ENCODE data around the gene MGARP.
"Not testable (repeated sequence)": the region's sequence is repeated elsewhere in the genome, so short reads cannot be mapped to it uniquely, and the experiment has no call there.

Gene MGARP

DNA sequence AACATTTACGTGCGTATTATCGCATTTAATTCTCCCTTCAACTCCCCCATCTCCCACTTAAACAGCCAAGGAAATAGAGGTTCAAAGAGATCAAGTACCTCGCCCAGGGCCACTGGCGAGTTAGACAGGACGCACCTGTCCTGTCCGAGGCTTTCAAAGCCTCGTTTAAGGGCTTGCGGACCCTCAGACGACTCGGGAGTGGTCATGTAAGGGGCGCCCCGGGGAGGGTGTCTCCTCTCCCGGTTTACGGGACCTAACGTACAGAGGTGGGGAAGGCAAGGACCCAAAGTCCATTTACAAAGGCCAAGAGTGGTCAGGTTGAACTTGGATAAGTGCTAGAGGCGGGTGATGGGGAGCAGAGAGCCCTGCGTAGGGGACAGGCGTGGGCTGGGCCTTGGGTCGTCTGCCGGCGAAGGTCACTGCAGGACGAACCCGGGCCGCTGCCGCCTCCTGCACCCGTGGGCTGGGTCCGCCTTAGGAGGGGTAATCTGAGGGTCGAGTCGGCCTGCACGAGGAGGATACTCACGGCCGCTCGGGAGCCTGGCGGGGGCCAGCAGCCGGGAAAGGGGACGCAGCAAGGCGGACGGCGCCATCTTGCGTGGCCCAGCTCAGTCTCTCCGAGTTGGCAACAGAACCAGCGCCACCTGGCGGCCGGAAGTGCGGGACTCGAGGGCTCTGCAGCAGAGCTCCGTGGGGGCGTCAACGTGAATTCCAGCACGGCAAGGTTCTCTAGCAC lies 15.3 kb upstream of the MGARP start:
- DNase-seq, result peak; percentile 72 to 88

DNA sequence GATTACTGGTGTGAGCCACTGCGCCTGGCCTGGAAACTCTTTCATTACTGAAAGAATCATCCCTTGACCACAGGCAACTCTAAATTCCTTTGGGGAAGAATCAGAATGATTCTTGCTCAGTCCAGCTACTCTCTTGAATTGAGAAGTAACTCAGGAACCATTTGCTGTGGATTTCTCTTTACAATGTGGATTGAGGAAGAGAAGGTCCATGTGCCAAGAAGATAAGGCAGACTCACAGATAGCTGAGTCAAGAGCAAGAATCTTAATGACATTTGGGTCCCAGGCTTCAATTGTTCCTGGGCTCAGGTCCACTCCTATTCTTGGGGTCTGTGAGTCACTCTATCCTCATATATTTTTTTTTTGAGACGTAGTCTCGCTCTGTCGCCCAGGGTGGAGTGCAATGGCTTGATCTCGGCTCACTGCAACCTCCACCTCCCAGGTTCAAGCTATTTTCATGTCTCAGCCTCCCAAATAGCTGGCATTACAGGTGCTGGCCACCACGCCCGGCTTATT lies 6.2 kb upstream of the MGARP start:
- DNase-seq, result no peak

DNA sequence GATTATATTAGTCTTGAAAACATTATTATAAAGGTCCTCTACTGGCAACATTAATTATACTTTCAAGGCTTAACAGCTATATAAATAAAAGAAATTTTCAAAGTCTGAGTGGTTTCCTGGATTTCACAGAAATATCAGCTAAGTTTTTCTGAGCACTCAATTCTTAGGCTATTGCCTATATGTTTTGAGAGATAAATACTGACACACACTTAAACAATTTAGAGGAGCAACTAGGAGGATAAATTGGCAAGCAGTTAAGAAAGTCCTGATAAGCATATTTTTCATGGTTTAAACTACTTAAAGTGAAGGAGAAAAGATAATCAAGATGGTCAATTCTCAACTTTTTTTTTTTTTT lies 2.7 kb upstream of the MGARP start:
- no peak for DNase-seq

DNA sequence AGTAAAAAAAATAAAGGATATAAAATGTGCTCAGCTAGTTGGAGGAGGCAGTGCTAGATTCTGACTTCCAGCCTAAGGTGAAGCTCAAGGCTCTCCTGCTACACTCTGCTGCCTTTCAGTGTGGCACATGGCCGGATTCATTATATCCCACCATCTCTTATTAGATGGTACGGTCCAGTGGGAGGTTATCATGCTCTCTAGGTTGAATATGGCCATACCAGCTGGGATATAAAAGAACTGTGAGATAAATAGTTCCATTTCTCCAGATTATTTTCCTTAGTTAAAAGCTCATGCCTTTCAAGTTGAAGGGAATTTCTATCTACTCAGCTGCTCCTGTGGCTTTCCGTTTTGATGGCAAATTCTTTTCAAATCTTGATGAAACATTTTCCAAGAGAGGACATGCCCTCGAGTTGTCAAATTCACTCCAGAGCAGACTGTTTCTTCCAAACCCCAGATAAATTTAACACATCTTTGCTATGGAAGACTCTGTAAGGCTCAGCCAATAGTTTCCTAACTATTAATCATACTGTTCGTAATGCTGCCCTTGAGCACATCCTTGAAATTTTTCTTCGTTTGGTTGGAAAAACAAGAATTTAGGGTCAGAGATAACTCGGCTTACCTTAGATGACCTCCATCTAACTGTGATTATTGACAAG lies 2.2 kb upstream of the MGARP start:
- no peak for DNase-seq

DNA sequence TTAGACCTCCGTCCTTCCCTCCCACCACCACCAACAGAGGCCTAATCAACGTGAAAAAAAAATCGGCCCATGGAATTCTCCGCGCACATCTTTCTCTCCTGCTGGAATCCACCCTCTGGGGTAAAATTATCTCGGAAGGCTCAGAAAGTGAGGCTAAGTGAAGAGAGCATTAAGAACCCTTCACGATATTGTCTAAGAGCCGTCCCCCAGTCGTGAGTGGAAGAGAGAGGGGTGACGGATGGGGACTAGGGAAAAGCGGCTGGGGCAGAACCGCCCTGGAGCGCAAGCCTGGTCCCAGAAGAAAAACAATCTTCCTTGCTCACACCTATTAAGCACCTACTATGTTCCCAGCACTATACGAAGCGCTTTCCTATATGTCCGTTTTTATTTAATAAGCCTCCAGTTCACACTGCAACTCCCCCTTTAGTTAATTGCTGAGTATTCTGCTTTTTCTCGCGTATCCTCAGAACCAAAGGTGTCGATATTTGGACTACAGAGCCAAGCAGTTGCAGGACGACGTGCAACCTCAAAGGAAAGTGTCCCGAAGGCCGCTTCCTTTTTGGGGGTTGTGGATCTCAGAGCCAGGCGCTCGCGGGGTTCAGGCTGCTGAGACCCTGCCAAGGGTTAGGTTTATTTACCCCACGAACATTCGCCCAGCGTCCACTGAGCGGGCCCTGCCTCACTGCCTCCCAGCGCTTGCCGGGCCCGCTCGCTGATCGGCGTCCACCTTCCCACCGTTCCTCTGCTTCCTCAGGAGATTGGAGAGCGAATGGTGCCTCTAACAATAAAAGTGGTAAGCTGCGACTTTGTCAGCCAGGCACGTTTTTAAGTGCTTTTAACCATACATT lies 889 bp downstream of the MGARP start:
- DNase-seq, result no peak

DNA sequence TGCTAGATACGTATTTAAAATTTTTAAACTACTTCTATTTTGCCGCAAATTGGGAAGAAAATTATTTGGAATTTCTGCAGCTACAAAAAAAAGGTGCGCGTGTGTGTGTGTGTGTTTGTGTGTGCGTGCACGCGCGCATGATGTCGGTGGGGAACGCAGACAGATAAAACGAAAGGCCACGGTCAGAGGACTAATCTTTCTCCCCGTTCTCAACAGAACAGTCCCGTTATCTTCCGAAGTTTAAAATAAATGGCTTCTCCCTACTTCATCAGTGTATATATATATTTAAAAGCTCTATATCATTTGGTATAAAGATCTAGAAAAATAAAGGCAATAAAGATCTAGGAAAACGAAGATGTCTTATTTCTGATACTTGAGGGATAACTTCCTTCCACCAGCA lies 1.5 kb downstream of the MGARP start:
- no peak for DNase-seq

DNA sequence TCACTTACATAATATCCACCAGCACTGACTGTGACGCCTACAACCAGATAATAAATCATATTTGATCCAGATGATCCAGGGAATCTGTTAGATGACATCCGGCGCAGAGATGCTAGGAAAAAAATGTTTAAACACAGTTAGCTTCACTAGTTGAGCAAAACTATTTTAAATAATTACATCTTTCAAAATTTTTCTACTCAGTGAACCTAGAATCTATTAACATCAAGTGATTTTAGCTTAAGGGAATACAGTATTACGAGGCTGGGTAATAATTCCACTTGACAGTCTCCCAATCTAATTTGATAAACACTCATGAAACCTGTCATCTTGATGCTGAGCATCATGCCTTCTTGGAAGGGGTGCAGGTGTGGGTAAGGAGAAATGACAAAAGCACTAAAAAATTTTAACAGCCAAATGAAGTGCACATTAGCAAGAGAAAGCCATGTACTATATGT lies 4.7 kb downstream of the MGARP start:
- no peak for DNase-seq

DNA sequence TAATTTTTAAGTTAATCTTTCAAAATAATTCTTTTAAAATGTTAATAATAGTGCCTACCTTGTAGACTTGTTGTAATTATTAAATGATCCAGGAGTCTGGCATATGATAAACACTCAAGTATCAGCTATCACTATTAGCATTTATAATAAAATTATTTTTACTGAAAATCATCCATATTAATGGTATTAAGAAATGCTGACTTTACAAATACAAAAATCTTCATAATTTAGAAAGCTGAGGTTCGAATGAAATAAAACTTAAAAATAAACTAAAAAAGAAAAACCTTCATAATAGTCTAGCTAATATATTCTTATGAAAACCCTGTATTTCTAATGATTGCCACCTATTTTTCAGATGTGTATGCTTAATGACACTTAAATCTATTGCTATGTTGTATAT lies 5.2 kb downstream of the MGARP start:
- DNase-seq, result no peak

DNA sequence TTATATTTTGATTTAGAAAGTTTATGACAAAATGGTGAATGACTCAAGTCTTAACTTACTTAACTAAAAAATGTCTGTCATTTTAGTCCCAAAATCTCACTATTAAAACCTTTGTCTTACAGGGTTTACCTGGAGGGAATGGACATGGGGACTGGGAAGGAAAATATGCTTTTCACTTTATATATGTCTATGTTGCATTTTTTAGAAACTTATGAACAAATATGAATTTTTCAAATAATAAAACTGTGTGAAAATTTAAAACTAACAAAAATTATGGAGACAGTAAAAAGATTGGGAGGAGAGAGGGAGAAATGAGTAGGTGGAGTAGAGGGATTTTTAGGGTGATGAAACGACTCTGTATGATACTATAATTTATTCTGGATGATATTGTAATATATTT lies 6.2 kb downstream of the MGARP start:
- DNase-seq, result no peak

DNA sequence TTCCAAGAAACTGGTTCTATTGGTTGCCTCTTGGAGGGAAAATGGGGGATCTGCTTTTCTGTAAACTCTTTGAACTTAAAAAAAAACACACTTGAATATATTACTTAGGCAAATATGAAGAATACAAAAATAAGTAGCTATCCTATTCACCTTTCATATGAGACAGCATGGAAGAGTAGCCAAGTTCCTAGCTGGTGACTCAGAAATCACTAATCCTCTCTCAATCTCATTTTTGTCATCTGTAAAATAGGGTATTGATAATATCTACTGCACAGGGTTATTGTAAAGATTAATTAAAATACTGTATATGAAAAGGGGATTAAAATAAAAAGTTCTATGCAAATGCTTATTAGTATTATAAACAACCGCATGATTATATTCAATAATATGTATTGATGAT lies 12.7 kb downstream of the MGARP start:
- DNase-seq, result no peak

DNA sequence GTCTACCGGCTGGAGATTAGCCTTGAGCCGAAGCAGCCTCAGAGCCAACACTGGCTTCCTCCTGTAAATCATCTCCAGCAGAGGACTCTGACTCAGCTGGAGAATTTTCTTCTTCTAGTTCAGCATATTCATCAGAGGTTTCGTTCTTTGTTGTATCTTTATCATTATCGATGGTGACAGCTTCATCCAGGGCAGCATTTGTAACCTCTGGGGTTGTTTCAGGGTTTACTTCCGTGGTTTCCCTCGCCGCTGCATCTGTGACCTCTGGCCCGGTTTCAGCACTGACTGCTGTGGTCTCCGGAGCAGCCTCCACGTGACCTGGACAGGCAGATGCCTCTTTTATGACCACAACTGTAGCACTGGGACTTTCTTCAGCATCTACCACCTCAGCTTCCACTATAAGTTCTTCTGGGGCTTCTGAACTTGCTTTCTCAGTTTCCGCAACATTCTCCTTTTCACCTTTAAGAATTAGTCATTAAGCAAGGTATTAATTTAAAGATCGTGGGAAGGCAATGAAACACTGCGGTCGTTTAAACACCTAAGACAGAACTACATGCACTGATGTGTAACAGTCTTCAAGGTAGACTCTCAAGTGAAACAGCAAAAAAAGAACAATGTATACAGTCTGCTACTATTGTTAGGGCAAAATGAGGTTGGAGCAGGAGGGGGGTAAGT lies 13.3 kb downstream of the MGARP start:
- no peak for DNase-seq

DNA sequence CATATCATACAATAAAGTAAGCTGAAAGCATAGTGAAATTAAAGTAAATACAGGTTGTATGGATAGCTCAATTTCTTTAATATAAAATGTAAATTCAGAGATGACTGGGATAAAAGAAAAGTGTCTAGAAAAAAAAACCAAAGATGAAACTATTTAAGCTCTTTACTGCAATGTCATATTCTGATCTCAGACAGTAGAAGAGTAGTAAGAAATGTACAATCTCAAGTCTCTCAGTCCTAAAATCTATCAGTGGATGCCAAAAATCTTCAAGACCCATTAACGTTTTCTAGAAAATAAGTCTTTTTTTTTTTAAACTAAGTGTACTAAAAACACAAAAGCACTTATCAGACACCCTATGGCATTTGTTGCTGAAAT lies 13.8 kb downstream of the MGARP start:
- no peak for DNase-seq

DNA sequence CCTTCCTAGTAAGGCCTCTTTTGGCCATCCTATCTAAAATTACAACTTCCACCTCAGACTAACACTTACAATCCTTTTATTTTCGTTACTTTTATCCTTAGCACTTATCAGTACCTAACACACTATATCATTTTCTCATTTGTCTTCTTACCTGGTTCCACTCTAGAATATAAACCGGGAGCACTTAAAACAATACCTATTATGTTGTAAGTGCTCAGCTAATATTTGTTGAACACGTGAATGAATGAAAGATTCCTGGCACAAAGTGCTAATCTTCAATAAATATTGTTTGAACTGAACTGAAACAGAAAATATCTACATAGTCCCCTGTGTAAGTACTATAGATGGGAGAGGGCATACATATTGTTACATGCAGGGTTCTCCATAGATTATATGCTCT lies 14.4 kb downstream of the MGARP start:
- no peak for DNase-seq

DNA sequence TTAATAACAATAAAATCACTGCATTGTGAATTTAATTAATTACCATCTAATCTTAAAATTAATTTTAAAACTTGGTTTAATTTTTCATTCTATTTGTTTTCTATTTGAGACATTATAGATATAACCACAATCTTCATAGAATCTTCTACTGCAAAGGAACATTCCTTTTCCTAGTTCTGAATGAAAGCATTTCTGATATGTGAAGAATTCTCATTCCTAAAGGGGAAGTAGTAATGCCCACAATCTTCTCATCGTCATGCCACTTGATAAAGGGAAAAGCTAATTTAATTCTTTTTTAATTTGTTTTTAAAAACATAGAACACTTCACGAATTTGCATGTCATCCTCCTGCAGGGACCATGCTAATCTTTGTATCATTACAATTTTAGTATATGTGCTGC lies 23.7 kb downstream of the MGARP start:
- DNase-seq, result no peak

DNA sequence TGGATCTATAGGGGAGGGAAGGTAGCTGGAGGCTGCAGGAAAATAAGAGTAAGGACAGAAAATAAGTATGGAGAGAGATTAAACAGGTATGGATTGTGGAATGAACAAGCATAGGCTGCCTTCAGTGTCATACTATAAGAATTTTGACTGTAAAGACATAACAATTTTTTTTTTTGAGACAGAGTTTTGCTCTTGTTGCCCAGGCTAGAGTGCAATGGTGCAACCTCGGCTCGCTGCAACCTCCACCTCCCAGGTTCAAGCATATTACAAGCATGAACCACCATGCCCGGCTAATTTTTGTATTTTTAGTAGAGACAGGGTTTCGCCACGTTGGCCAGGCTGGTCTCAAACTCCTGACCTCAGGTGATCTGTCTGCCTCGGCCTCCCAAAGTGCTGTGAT lies 24.4 kb downstream of the MGARP start:
- not testable (repeated sequence) for DNase-seq

DNA sequence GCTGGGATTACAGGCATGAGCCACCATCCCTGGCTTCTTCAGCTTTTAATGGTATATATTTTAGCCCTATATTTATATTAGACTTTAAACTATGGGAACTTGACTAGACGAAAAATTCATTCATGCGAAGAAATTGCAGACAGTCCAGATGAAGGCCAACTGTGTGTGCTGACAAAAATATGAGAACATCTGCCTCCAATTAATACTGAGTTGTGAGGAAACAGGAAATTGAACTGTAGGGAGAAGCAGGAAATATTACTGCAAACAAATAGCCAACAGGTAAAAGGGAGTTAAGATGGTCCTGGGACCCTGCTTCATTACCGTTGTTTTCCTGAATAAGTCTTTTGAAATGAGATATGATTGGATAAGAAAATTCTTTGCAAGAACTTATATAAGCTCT lies 26.3 kb downstream of the MGARP start:
- no peak for DNase-seq

DNA sequence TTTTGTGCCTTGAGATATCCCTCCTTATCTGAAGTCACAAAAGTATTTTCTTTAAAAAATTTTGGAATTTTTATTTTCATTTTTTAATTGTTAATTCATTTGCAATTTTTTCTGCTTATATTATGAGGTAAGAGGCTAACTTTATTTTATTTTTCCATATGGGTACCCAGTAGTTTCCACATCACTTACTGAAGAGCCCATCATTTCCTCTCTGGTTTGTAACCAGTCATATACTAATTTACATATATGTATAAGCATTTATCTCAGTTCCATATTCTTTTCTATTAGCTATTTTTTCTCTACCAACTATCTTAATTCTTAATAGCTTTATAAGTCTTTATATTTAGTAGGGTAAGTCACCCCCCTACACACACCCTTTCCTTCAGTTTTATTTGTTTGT lies 27.0 kb downstream of the MGARP start:
- no peak for DNase-seq

DNA sequence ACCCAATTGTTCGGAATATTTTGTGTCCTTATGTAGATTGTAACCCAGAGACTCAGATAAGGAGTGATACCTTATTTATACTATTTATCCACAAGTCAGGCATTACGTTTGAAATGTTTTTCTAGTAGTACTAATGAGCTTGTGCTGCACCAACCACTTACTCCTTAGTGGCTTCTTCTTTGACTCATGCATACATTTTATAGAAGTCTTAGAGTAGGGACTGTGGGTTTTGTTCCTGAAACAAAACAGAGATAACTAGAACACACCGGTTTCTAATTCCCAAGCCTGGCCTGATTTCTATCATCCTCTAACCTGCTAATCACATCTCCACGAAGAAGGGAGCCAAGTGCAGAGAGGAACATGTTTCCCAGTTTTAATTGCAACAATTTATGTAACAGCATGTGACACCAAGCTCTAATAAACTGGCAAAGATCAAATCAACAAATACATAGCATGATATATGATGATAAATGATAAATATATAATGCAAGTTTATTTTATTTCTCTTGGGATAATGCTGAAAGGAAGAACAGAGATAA lies 32.3 kb downstream of the MGARP start:
- no peak for DNase-seq

DNA sequence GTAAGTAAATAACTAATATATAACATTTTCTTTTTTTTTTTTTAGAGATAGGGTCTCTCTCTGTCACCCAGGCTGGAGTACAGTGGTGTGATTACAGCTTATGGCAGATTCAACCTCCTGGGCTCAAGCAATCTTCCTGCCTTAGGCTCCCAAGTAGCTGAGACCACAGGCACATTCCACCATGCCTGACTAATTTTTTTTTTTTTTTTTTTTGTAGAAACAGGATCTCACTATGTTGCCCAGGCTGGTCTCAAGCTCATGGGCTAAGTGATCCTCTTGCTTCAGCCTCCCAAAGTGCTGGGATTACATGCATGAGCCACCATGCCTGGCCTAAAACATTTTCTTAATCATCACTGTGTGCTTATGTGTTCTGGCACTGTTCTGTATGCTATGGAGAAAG lies 32.8 kb downstream of the MGARP start:
- DNase-seq, result no peak

DNA sequence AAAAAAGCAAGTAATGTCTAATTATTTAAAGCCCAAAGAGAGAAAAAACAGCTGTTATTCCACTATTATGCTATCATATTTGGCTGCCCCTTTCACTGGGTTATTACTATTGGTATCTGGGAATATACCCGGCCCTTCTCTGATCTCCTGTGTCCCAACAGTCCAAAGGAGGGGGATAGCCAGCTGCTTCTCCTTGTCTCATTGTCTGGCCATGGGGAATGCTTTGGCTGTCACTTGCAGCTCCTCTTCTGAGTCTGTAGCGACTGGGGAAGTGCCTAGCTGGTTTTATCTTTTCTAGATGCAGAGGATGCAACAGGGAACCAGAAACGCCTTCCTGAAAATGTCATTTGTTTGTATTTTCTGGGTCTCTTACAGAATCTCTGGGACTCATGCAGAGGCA lies 33.9 kb downstream of the MGARP start:
- no peak for DNase-seq

DNA sequence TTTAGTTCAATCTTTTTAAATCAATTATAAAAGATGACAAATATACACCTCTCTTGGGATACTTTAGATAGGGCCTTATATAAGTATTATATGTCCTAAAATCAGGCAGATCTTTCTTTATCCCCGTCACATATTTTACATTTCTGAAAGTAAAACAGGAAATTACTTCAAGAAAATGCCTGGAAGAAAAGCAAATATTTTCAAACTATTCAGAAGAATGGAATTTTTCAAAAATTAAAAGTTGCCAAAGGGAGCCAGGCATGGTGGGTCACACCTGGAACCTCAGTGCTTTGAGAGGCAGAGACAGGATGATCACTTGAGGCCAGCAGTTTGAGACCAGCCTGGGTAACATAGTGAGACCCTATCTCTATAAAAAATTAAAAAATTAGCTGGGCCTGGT lies 34.4 kb downstream of the MGARP start:
- no peak for DNase-seq

DNA sequence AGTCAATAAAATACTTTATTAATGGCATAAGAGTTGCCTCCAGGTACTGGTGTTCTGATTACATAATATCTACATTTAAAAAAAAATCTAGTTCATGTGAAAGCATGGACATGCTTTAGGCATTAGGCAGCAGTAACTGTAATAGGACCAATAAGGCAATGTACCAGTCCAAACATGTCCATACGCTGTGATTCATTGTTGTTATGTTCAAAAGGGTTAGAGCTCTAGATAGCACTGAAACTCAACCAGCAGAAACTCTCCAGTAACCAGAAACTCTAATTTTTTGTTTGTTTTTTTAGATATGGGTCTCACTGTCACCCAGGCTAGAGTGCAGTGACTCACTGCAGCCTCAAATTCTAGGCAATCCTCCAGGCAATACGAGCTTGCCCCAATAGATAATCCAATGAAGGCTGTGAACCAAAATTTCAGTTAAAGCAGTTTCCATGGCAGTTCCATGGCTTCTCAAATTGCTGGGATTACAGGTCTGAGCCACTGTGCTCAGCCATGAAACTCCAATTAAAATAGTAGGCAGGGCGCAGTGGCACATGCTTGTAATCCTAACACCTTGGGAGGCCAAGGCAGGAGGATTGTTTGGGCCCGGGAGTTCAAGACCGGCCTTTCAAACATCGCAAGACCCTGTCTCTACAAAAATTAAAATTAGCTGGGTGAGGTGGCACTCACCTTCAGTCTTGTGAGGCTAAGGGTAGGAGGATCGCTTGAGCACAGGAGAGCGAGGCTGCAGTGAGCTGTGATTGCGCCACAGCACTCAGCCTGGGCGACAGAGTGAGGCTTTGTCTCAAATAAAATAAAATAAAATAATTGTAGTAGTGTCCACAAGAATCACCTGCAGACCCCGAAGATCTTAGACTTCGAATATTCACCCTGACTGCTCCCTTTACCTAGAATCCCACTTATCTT lies 36.3 kb downstream of the MGARP start:
- DNase-seq, result no peak

All from NCI-H187 (cell line).